ENCODE data around the gene MUSK.

Gene MUSK

DNA sequence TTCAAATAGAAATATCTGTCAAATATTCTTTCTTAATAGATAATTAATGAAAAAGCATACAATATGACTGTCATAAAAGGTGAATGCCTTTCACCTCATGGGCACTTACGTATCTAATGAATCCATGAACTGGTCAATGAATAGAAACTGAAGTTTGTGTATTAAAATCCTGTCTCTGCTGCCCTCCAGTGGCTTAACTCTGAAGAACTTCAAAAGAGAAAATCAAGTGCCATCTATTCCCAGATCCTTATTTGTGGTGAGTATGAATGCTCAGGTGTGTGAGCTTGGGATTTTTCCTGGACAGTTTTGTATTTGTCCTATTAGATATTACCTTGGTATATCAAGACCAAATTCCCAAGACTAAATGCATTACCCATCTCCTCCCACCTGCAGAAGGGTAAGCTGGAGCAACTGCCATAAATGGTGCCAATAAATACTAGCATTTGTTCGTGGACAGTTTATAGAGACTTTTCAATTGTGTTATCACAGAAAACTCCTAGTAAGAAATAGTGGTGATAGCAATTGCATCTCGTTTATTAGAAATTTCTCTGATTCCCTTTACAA lies 45.0 kb upstream of the MUSK start:
- H3K4me2 ChIP-seq (ENCODE audit: low read length, poor library complexity, severe bottlenecking) = no peak overlapping the region
- H3K4me3 ChIP-seq (ENCODE audit: insufficient read depth in 1 of 2, low read depth in 1 of 2, low read length in 2 of 2) = no peak overlapping the region
- 100% methylated on average over 1 of the region's 3 CpGs for whole genome bisulfite sequencing
- no peak overlapping the region for H3K14ac ChIP-seq (ENCODE audit: low read length in 2 of 2)
- no peaks in the 10 kb centered on the region for H3K27me3 ChIP-seq (ENCODE audit: control insufficient read depth in 1 of 2, insufficient read depth in 1 of 2, low read length in 2 of 2)
- H3K9me3 ChIP-seq (ENCODE audit: control insufficient read depth, low read length) = no peaks in the 10 kb centered on the region
- peak; percentile 76 for DNase-seq
- peak overlapping the region; percentile 45 for H3K9ac ChIP-seq (ENCODE audit: low read length)
- no peak overlapping the region for H3K27ac ChIP-seq (ENCODE audit: low read length, poor library complexity, severe bottlenecking)
- H2BK120ac ChIP-seq (ENCODE audit: low read depth, low read length) = no peak overlapping the region
- no peaks in the 10 kb centered on the region for H3K36me3 ChIP-seq (ENCODE audit: control insufficient read depth in 1 of 2, insufficient read depth in 2 of 2, low read depth in 1 of 2, low read length in 2 of 2)
- no peak overlapping the region for H2BK5ac ChIP-seq (ENCODE audit: low read depth, low read length, poor library complexity, severe bottlenecking)
- H2AK5ac ChIP-seq (ENCODE audit: low read length, severe bottlenecking) = no peak overlapping the region
- H2AFZ ChIP-seq (ENCODE audit: low read depth, low read length) = no peak overlapping the region
- H3K4ac ChIP-seq (ENCODE audit: low read depth in 1 of 2, low read length in 2 of 2) = no peak overlapping the region
- H3K4me1 ChIP-seq (ENCODE audit: control insufficient read depth, insufficient read depth, low read depth, low read length) = peaks cover 2% of the 10 kb centered on the region
- H4K91ac ChIP-seq (ENCODE audit: low read length) = no peak overlapping the region
- H2BK15ac ChIP-seq (ENCODE audit: low read depth, poor library complexity, severe bottlenecking) = no peak overlapping the region
- H4K8ac ChIP-seq (ENCODE audit: low read length) = no peak overlapping the region
- H2BK12ac ChIP-seq (ENCODE audit: low read length in 2 of 2) = no peak overlapping the region
- no peaks in the 10 kb centered on the region for H3K79me1 ChIP-seq (replicated peaks; ENCODE audit: low read length, poor library complexity, severe bottlenecking)
- H3K18ac ChIP-seq (ENCODE audit: low read depth in 1 of 2, low read length in 2 of 2) = no peak overlapping the region
- no peak overlapping the region for H3K23ac ChIP-seq (ENCODE audit: low read length in 2 of 2)

DNA sequence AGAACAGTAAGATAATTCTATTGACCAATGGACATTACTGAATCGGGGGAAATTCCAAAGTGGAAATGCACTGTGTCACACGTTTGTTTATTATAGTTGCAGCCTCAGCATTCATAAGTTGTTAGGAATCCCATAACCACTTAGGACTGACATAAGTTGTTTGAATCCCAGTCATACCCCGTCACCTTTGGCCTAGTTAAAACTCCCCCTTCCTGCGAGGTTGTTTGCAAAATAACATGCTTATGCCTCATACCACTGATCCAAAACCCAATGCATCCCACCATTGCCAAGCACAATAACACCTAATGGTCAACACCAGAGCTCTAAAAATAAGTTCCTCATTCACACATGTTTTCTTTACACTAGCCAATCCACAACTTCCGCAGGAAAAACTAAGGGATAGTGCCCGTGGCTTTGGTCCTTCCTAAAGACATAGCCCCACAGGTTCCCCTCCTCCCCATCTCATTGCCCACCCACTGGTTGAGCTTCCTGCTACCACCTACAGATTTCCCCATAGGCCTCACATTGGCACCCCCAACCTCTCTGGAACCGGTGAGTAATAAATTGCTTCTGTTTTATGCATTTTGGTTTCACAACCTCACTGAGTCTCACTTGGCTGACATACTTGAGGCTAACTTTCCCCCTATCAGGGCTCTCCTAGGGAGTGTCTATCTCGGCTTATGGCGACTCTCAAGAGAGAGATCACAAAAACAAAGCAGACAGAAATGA lies 42.3 kb upstream of the MUSK start:
- Histone ChIP-seq H2AK5ac (ENCODE audit: low read length, severe bottlenecking) (no peak overlapping the region), H2AFZ (ENCODE audit: low read depth, low read length) (no peak overlapping the region), H3K4me3 (ENCODE audit: insufficient read depth in 1 of 2, low read depth in 1 of 2, low read length in 2 of 2) (peak overlapping the region in 1 of 2 experiments; percentile 43), H3K9ac (ENCODE audit: low read length) (peak overlapping the region; percentile 75), H3K79me1 (replicated peaks; ENCODE audit: low read length, poor library complexity, severe bottlenecking) (no peaks in the 10 kb centered on the region), H2BK15ac (ENCODE audit: low read depth, poor library complexity, severe bottlenecking) (peak overlapping the region; percentile 80), H3K27me3 (ENCODE audit: control insufficient read depth in 1 of 2, insufficient read depth in 1 of 2, low read length in 2 of 2) (no peaks in the 10 kb centered on the region), H4K91ac (ENCODE audit: low read length) (peak overlapping the region; percentile 37), H3K14ac (ENCODE audit: low read length in 2 of 2) (no peak overlapping the region), H3K36me3 (ENCODE audit: control insufficient read depth in 1 of 2, insufficient read depth in 2 of 2, low read depth in 1 of 2, low read length in 2 of 2) (no peaks in the 10 kb centered on the region), H3K4ac (ENCODE audit: low read depth in 1 of 2, low read length in 2 of 2) (peak overlapping the region in 1 of 2 experiments; percentile 62), H2BK120ac (ENCODE audit: low read depth, low read length) (no peak overlapping the region), H2BK5ac (ENCODE audit: low read depth, low read length, poor library complexity, severe bottlenecking) (no peak overlapping the region), H3K23ac (ENCODE audit: low read length in 2 of 2) (no peak overlapping the region), H3K27ac (ENCODE audit: low read length, poor library complexity, severe bottlenecking) (peak overlapping the region; percentile 33), H3K4me2 (ENCODE audit: low read length, poor library complexity, severe bottlenecking) (no peak overlapping the region), H3K4me1 (ENCODE audit: control insufficient read depth, insufficient read depth, low read depth, low read length) (peaks cover 2% of the 10 kb centered on the region), H4K8ac (ENCODE audit: low read length) (peak overlapping the region; percentile 85), H3K18ac (ENCODE audit: low read depth in 1 of 2, low read length in 2 of 2) (peak overlapping the region in 1 of 2 experiments; percentile 92), H3K9me3 (ENCODE audit: control insufficient read depth, low read length) (peaks cover 9% of the 10 kb centered on the region), H2BK12ac (ENCODE audit: low read length in 2 of 2) (peak overlapping the region in 1 of 2 experiments; percentile 15)
- 6% methylated on average over 7 of the region's 9 CpGs for WGBS
- peak; percentile 98 for DNase-seq

GRCh38 chr9:110635589-110635988 lies 33.0 kb upstream of the MUSK start:
- Histone ChIP-seq H2BK5ac (ENCODE audit: low read depth, low read length, poor library complexity, severe bottlenecking) (no peak overlapping the region), H3K4me2 (ENCODE audit: low read length, poor library complexity, severe bottlenecking) (no peak overlapping the region), H3K4me3 (ENCODE audit: insufficient read depth in 1 of 2, low read depth in 1 of 2, low read length in 2 of 2) (no peak overlapping the region), H2AK5ac (ENCODE audit: low read length, severe bottlenecking) (no peak overlapping the region), H4K8ac (ENCODE audit: low read length) (no peak overlapping the region), H3K4me1 (ENCODE audit: control insufficient read depth, insufficient read depth, low read depth, low read length) (no peaks in the 10 kb centered on the region), H3K36me3 (ENCODE audit: control insufficient read depth in 1 of 2, insufficient read depth in 2 of 2, low read depth in 1 of 2, low read length in 2 of 2) (no peaks in the 10 kb centered on the region), H3K14ac (ENCODE audit: low read length in 2 of 2) (no peak overlapping the region), H2BK120ac (ENCODE audit: low read depth, low read length) (no peak overlapping the region), H3K4ac (ENCODE audit: low read depth in 1 of 2, low read length in 2 of 2) (no peak overlapping the region), H2BK12ac (ENCODE audit: low read length in 2 of 2) (no peak overlapping the region), H3K18ac (ENCODE audit: low read depth in 1 of 2, low read length in 2 of 2) (no peak overlapping the region), H3K27me3 (ENCODE audit: control insufficient read depth in 1 of 2, insufficient read depth in 1 of 2, low read length in 2 of 2) (no peaks in the 10 kb centered on the region), H3K9ac (ENCODE audit: low read length) (no peak overlapping the region), H3K27ac (ENCODE audit: low read length, poor library complexity, severe bottlenecking) (no peak overlapping the region), H2AFZ (ENCODE audit: low read depth, low read length) (no peak overlapping the region), H2BK15ac (ENCODE audit: low read depth, poor library complexity, severe bottlenecking) (no peak overlapping the region), H3K9me3 (ENCODE audit: control insufficient read depth, low read length) (peaks cover 46% of the 10 kb centered on the region), H4K91ac (ENCODE audit: low read length) (no peak overlapping the region), H3K23ac (ENCODE audit: low read length in 2 of 2) (no peak overlapping the region), H3K79me1 (replicated peaks; ENCODE audit: low read length, poor library complexity, severe bottlenecking) (no peaks in the 10 kb centered on the region)
- peak; percentile 11 for DNase-seq

DNA sequence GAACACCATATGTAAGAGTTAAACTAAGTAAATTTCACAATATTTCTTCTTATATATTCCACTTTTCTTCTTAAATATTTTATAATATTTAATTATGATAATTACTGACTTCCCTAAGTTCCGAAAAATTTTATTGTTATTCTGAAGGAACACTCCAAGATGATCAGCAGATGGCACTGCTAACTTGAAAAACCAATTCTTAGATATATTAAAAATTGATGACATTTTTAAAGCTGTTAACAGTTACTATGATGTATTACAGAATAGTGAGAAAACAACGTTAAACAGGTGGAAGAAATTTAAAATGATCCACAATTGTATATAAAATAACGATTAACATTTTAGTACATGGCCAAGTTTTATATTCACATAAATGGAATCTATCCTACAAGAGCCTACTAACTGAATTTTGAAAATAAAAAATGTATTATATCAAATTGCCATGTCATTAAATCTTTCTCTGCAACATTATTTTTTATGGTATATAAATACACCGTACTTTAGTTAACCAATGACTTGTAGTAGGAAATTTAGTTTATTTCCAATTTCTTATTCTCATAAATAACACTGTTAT lies 30.1 kb upstream of the MUSK start:
- Histone ChIP-seq H2BK5ac (ENCODE audit: low read depth, low read length, poor library complexity, severe bottlenecking) (no peak overlapping the region), H3K18ac (ENCODE audit: low read depth in 1 of 2, low read length in 2 of 2) (no peak overlapping the region), H3K4me2 (ENCODE audit: low read length, poor library complexity, severe bottlenecking) (no peak overlapping the region), H2BK12ac (ENCODE audit: low read length in 2 of 2) (no peak overlapping the region), H3K14ac (ENCODE audit: low read length in 2 of 2) (no peak overlapping the region), H4K91ac (ENCODE audit: low read length) (no peak overlapping the region), H3K9me3 (ENCODE audit: control insufficient read depth, low read length) (peaks cover 31% of the 10 kb centered on the region), H3K79me1 (replicated peaks; ENCODE audit: low read length, poor library complexity, severe bottlenecking) (no peaks in the 10 kb centered on the region), H3K4me3 (ENCODE audit: insufficient read depth in 1 of 2, low read depth in 1 of 2, low read length in 2 of 2) (no peak overlapping the region), H2BK15ac (ENCODE audit: low read depth, poor library complexity, severe bottlenecking) (no peak overlapping the region), H2AK5ac (ENCODE audit: low read length, severe bottlenecking) (no peak overlapping the region), H2BK120ac (ENCODE audit: low read depth, low read length) (no peak overlapping the region), H3K27ac (ENCODE audit: low read length, poor library complexity, severe bottlenecking) (no peak overlapping the region), H3K9ac (ENCODE audit: low read length) (peak overlapping the region; percentile 51), H3K4me1 (ENCODE audit: control insufficient read depth, insufficient read depth, low read depth, low read length) (no peaks in the 10 kb centered on the region), H3K4ac (ENCODE audit: low read depth in 1 of 2, low read length in 2 of 2) (no peak overlapping the region), H3K23ac (ENCODE audit: low read length in 2 of 2) (no peak overlapping the region), H3K27me3 (ENCODE audit: control insufficient read depth in 1 of 2, insufficient read depth in 1 of 2, low read length in 2 of 2) (no peaks in the 10 kb centered on the region), H2AFZ (ENCODE audit: low read depth, low read length) (no peak overlapping the region), H4K8ac (ENCODE audit: low read length) (no peak overlapping the region), H3K36me3 (ENCODE audit: control insufficient read depth in 1 of 2, insufficient read depth in 2 of 2, low read depth in 1 of 2, low read length in 2 of 2) (no peaks in the 10 kb centered on the region)
- WGBS = no CpG with 5 or more reads among the region's 4 CpGs
- DNase-seq = peak; percentile 44

Measured in mesenchymal stem cell (in vitro differentiated cells and primary cell).